AG10803 (cell line): ENCODE data around the gene ACADL.
"Not testable (repeated sequence)": the region's sequence is repeated elsewhere in the genome, so short reads cannot be mapped to it uniquely, and the experiment has no call there.

Source experiments
- DNase-seq: peaks from one replicate; pipeline ENCODE4 v3.0.0; 2010; ENCODE audit warnings: low read depth
- H3K4me3 ChIP-seq: 2 replicates; pipeline ENCODE4 v1.5.1; 2011; ENCODE audit warnings: mild to moderate bottlenecking, low read length, control low read depth
- CTCF ChIP-seq: conservative IDR thresholded peaks from 2 replicates; pipeline ENCODE4 v1.5.1; 2011; ENCODE audit warnings: mild to moderate bottlenecking, low read length, control low read depth, inconsistent platforms

The ACADL gene

GRCh38 chr2:210190345-210190744 is 34.9 kb downstream of the ACADL start:
- DNase-seq, result no peak
- H3K4me3 ChIP-seq, result no peak overlapping the region
- TF ChIP-seq CTCF, result no peak

GRCh38 chr2:210189452-210190138 is 35.7 kb downstream of the ACADL start:
- no peak for TF ChIP-seq CTCF
- DNase-seq, result no peak
- no peak overlapping the region for H3K4me3 ChIP-seq

GRCh38 chr2:210188755-210189154 is 36.5 kb downstream of the ACADL start:
- DNase-seq, result no peak
- no peak overlapping the region for H3K4me3 ChIP-seq
- no peak for TF ChIP-seq CTCF

- DNase-seq, result no peak
- no peak for TF ChIP-seq CTCF
- H3K4me3 ChIP-seq, result no peak overlapping the region
Measured at GRCh38 chr2:210188190-210188589, 37.1 kb downstream of the ACADL start.

- not testable (repeated sequence) for H3K4me3 ChIP-seq
Measured at GRCh38 chr2:210183936-210184335, 41.3 kb downstream of the ACADL start.

GRCh38 chr2:210181606-210182088 is 43.6 kb downstream of the ACADL start:
- not testable (repeated sequence) for H3K4me3 ChIP-seq

More at GRCh38 chr2:210183936-210184335, 41.3 kb downstream of the ACADL start:
- DNase-seq, result not testable (repeated sequence)

GRCh38 chr2:210181033-210181605 is 44.1 kb downstream of the ACADL start:
- H3K4me3 ChIP-seq, DNase-seq: not testable (repeated sequence)

More at GRCh38 chr2:210181606-210182088, 43.6 kb downstream of the ACADL start:
- not testable (repeated sequence) for DNase-seq

GRCh38 chr2:210180477-210180876 is 44.8 kb downstream of the ACADL start:
- DNase-seq, result no peak
- no peak for TF ChIP-seq CTCF
- no peak overlapping the region for H3K4me3 ChIP-seq
